GM08714 (cell line): ENCODE measurements around the gene CATSPERB.

Source experiments
- H3K4me3 ChIP-seq: fragments of 200-500 bp; sonication (Bioruptor generic); 2 replicates; pipeline ENCODE4 v1.5.1; 2014; ENCODE audit warnings: mild to moderate bottlenecking, low read length, inconsistent platforms
- ZNF274 ChIP-seq: IDR thresholded peaks from 2 replicates; pipeline ENCODE4 v1.6.1; 2012; ENCODE audit warnings: mild to moderate bottlenecking, low read depth, low read length

Gene CATSPERB

GRCh38 chr14:91731986-91732385 lies at the start of gene CATSPERB:
Gene CATSPERB, minus strand, starts transcription at chr14:91732086. Its CDS starts 2,607 bp downstream, at chr14:91729479.
- H3K4me3 ChIP-seq, result no peak within 1 kb of the TSS
- TF ChIP-seq ZNF274, result no peak

DNA sequence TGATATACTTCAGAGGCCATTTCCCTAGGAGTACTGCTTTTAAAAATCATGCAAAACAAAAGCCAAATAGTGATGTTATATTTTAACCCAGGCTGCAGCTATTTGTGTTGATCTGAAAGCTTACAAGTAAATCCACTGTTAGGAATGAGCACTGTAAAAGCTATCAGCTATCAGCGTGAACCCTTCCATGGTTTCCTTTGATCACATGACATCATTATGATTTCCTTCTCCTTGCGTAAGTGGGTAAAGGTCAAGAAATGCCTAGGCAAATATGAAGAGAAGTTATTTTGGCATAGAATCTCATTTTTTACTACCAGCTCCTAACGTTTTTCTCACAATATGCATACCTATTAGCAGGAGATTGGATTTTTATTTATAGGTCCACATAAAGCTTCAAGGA lies 48.6 kb upstream of the CATSPERB start:
- H3K4me3 ChIP-seq, result no peak overlapping the region
- TF ChIP-seq ZNF274, result no peak

DNA sequence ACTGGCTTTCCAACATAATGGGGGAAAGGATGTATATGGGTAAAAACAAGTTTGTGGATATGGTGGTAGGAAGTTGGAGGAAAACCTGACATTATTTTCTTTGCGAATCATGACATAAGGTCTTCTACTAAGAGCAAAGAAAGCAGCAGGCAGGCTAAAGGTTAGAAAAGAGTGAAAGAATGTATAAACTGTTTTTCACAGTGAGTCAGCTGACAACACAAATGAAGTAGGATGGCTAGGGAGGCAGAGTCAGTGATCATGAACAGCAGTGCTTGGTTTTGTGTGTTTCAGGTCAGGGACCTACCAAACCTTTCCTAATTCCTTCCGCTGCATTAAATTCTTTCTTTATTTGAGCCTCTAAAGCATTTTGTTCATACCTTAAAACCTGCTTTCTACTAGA lies 46.3 kb upstream of the CATSPERB start:
- no peak for TF ChIP-seq ZNF274
- no peak overlapping the region for H3K4me3 ChIP-seq

GRCh38 chr14:91774140-91775096 lies 42.5 kb upstream of the CATSPERB start:
- no peak for TF ChIP-seq ZNF274

DNA sequence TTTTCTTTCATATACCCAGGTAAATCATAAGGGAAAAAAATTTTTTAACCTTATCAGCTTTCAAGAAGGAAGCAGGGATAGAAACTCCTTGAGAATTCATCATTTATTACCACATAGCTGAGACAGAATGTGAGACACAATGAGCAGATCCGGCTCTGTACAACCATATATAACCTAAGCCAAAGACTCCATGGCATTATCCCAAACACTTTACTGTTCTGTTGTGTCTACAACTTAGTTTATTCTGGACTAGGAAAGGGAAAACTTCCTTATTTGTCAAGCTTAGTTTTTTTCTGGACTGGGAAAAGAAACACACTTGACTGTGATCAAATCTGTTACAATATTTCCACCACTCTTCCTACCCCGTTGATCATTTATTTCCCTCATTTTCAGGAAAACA lies 38.3 kb upstream of the CATSPERB start:
- no peak for TF ChIP-seq ZNF274
- no peak overlapping the region for H3K4me3 ChIP-seq

More at GRCh38 chr14:91774140-91775096, 42.5 kb upstream of the CATSPERB start:
- H3K4me3 ChIP-seq, result no peak overlapping the region

GRCh38 chr14:91755570-91756295 lies 23.8 kb upstream of the CATSPERB start:
- no peak for TF ChIP-seq ZNF274
- H3K4me3 ChIP-seq, result no peak overlapping the region

DNA sequence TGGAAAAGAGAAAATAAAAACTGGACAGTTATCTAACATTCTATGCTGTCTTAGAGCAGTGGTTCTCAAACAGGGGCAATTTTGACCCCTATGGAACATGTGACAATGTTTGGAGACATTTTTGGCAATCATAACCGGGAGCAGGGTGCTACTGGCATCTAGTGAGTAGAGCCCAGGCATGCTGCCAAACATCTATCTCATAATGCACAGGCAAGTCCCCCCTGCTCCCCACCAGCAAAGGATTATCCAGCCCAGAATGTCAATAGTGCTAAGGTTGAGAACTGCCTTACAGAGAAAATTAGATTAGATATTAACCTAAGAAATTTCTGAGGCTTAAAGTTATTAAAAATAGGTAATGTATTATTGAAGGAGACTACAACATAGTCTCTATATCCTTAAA lies 22.9 kb upstream of the CATSPERB start:
- TF ChIP-seq ZNF274, result no peak
- H3K4me3 ChIP-seq, result no peak overlapping the region

- H3K4me3 ChIP-seq, result no peak overlapping the region
- TF ChIP-seq ZNF274, result no peak
These were observed 22.3 kb upstream of the CATSPERB start for GRCh38 chr14:91754185-91754584.

GRCh38 chr14:91753501-91754128 lies 21.7 kb upstream of the CATSPERB start:
- H3K4me3 ChIP-seq, result no peak overlapping the region
- no peak for TF ChIP-seq ZNF274

DNA sequence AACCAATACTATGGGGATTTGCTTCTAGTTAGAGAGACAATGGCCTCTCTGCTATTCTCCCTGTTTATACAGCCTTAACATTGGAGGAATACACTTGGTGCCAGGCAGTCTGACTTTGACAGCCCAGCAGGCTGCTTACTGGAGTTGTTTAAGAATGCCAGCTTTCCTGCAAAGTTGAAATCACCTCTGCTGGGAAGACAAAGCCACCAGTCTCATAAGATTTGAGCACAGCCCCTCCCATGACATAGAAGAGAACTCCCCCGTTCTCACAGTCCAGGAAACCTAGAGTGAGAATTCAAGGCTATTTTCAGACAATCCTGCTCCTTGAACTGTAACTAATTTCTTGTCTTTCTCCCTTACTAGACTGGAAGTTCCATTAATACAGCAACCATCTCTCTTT lies 21.1 kb upstream of the CATSPERB start:
- TF ChIP-seq ZNF274, result no peak
- H3K4me3 ChIP-seq, result no peak overlapping the region

GRCh38 chr14:91751719-91752118 lies 19.8 kb upstream of the CATSPERB start:
- no peak for TF ChIP-seq ZNF274
- no peak overlapping the region for H3K4me3 ChIP-seq

GRCh38 chr14:91750634-91751198 lies 18.8 kb upstream of the CATSPERB start:
- TF ChIP-seq ZNF274, result no peak

DNA sequence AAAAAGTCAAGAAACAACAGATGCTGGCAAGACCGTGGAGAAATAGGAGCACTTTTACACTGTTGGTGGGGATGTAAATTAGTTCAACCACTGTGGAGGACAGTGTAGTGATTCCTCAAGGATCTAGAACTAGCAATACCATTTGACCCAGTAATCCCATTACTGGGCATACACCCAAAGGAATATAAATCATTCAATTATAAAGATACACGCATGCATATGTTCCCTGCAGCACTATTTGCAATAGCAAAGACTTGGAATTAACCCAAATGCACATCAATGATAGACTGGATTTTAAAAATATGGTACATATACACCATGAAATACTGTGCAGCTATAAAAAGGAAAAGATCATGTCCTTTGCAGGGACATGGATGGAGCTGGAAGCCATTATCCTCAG lies 18.0 kb upstream of the CATSPERB start:
- no peak overlapping the region for H3K4me3 ChIP-seq
- TF ChIP-seq ZNF274, result no peak

More at GRCh38 chr14:91750634-91751198, 18.8 kb upstream of the CATSPERB start:
- H3K4me3 ChIP-seq, result no peak overlapping the region

DNA sequence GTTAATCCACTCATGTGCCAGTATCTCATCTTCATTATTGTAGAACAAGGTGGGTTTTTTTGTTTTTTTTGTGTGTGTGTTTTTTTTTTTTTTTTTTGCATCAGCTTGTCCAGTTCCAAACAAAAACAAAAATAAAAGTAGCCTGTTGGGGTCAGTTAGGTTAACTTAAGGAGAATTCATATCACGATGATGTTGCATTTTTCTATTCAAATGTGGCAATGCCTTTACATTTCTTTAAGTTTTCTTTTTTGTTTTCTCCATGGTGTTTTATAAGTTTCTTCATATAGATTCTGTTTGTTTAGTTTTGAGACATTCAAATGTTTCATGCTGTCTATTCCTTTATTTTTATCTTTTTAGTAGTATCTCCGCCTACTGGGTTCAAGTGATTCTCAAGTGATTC lies 16.2 kb upstream of the CATSPERB start:
- TF ChIP-seq ZNF274, result no peak
- no peak overlapping the region for H3K4me3 ChIP-seq
